Hepatocyte (in vitro differentiated cells): ENCODE results near the gene INTS4. TPM values are rescaled to one million over a fixed set of nuclear protein-coding genes. Genes with fewer than 3 reads are reported as not detected.

Experiments
- DNase-seq: peaks from one replicate; pipeline ENCODE4 v3.0.0-alpha.2; 2016; ENCODE audit warnings: low spot score
- H2AFZ ChIP-seq: fragments of 200-600 bp; sonication (generic); 2 replicates; pipeline ENCODE4 v1.6.0; 2016; ENCODE audit warnings: antibody characterized with exemption, mild to moderate bottlenecking
- H3K27ac ChIP-seq: fragments of 200-600 bp; sonication (generic); 2 replicates; pipeline ENCODE4 v1.5.1; 2016; ENCODE audit warnings: mild to moderate bottlenecking
- H3K27me3 ChIP-seq: fragments of 200-600 bp; sonication (generic); 2 replicates; pipeline ENCODE4 v1.6.1; 2016
- H3K36me3 ChIP-seq: fragments of 200-600 bp; sonication (generic); replicated peaks from 2 replicates; pipeline ENCODE4 v1.5.1; 2016; ENCODE audit warnings: low read depth; ENCODE audit not compliant: insufficient read depth
- H3K4me1 ChIP-seq: fragments of 200-600 bp; sonication (generic); 2 replicates; pipeline ENCODE4 v1.5.1; 2016; ENCODE audit warnings: mild to moderate bottlenecking, moderate library complexity; ENCODE audit not compliant: insufficient read depth
- H3K4me2 ChIP-seq: fragments of 200-600 bp; sonication (generic); 2 replicates; pipeline ENCODE4 v1.6.0; 2016
- H3K4me3 ChIP-seq: fragments of 200-600 bp; sonication (generic); 2 replicates; pipeline ENCODE4 v1.5.1; 2016; ENCODE audit warnings: mild to moderate bottlenecking
- H3K79me2 ChIP-seq: fragments of 200-600 bp; sonication (generic); 2 replicates; pipeline ENCODE4 v1.6.0; 2017; ENCODE audit warnings: mild to moderate bottlenecking
- H3K9me2 ChIP-seq: fragments of 200-600 bp; sonication (generic); replicated peaks from 2 replicates; pipeline ENCODE4 v1.6.0; 2017; ENCODE audit warnings: mild to moderate bottlenecking; ENCODE audit not compliant: insufficient read depth
- H3K9me3 ChIP-seq: fragments of 200-600 bp; sonication (generic); 2 replicates; pipeline ENCODE4 v1.5.1; 2016; ENCODE audit warnings: low read depth, mild to moderate bottlenecking
- H4K20me1 ChIP-seq: fragments of 200-600 bp; sonication (generic); 2 replicates; pipeline ENCODE4 v1.6.0; 2016; ENCODE audit warnings: mild to moderate bottlenecking; ENCODE audit not compliant: insufficient read depth, poor library complexity, severe bottlenecking
- CTCF ChIP-seq: fragments of 200-600 bp; sonication (generic); IDR thresholded peaks from 2 replicates; pipeline ENCODE4 v1.5.1; 2016; ENCODE audit warnings: antibody characterized with exemption, mild to moderate bottlenecking; ENCODE audit not compliant: poor library complexity
- EZH2 ChIP-seq: fragments of 200-600 bp; sonication (generic); IDR thresholded peaks from 2 replicates; pipeline ENCODE4 v1.6.1; 2016; ENCODE audit warnings: antibody characterized with exemption, mild to moderate bottlenecking, borderline replicate concordance
- EZH2phosphoT487 ChIP-seq: fragments of 200-600 bp; sonication (generic); IDR thresholded peaks from one replicate; pipeline ENCODE4 v1.6.1; 2018; ENCODE audit warnings: antibody characterized with exemption, mild to moderate bottlenecking, low read depth, moderate library complexity; ENCODE audit not compliant: unreplicated experiment, severe bottlenecking
- WGBS: methylation state at CpG from one replicate; pipeline ENCODE4 v1.1.6; 2016; ENCODE audit warnings: low lambda C conversion rate; ENCODE audit errors: missing lambda C conversion rate; 5-methylcytosine and 5-hydroxymethylcytosine counted together
- polyA plus RNA-seq: library from polyadenylated mRNA; unstranded; fragments of >200 nt; fragmentation: Nextera tagmentation; extraction: Ambion mirVana; gene quantifications from 2 replicates; pipeline ENCODE4 v1.2.1, GENCODE V29; 2016
- total RNA-seq: library from RNA; depleted of rRNA; stranded (reverse); fragments of >200 nt; gene quantifications from 2 replicates; pipeline ENCODE4 v1.2.3, GENCODE V29; 2014

The INTS4 gene
- total and polyA plus RNA-seq, 2 experiments from 2014 or later, result 24.0 to 28.0 TPM

GRCh38 chr11:77884829-77885190 is 109.7 kb downstream of the INTS4 start:
- Histone ChIP-seq H3K4me1 (no peaks in the 10 kb centered on the region), H3K9me2 (no peaks in the 10 kb centered on the region), H3K4me2 (no peak overlapping the region), H3K36me3 (no peaks in the 10 kb centered on the region), H3K79me2 (no peaks in the 10 kb centered on the region), H3K27me3 (no peaks in the 10 kb centered on the region), H4K20me1 (no peaks in the 10 kb centered on the region), H3K4me3 (no peak overlapping the region), H2AFZ (no peak overlapping the region), H3K27ac (no peak overlapping the region), H3K9me3 (no peaks in the 10 kb centered on the region)
- TF ChIP-seq EZH2 (no peak), CTCF (no peak), EZH2phosphoT487 (no peak)
- no peak for DNase-seq
- WGBS, result 98% methylated on average over 6 of the region's 6 CpGs

- peak; percentile 9 for DNase-seq
- TF ChIP-seq EZH2phosphoT487, result no peak
- TF ChIP-seq EZH2, result no peak
- TF ChIP-seq CTCF, result no peak
Observed at GRCh38 chr11:77884186-77884828, 110.2 kb downstream of the INTS4 start.

GRCh38 chr11:77883775-77884174 is 110.7 kb downstream of the INTS4 start:
- no peak for DNase-seq
- no peak overlapping the region for H3K4me3 ChIP-seq
- H3K4me2 ChIP-seq, result no peak overlapping the region
- no peaks in the 10 kb centered on the region for H3K4me1 ChIP-seq
- no peaks in the 10 kb centered on the region for H3K79me2 ChIP-seq
- H3K36me3 ChIP-seq, result no peaks in the 10 kb centered on the region
- no peak overlapping the region for H2AFZ ChIP-seq
- no peak overlapping the region for H3K27ac ChIP-seq
- H3K9me2 ChIP-seq, result no peaks in the 10 kb centered on the region
- H3K9me3 ChIP-seq, result no peaks in the 10 kb centered on the region
- no peaks in the 10 kb centered on the region for H4K20me1 ChIP-seq
- TF ChIP-seq EZH2, result no peak
- TF ChIP-seq EZH2phosphoT487, result no peak
- no peak for TF ChIP-seq CTCF
- 84% methylated on average over 5 of the region's 5 CpGs for WGBS
- no peaks in the 10 kb centered on the region for H3K27me3 ChIP-seq

More at GRCh38 chr11:77884186-77884828, 110.2 kb downstream of the INTS4 start:
- H2AFZ ChIP-seq, result no peak overlapping the region
- no peak overlapping the region for H3K4me2 ChIP-seq
- no peaks in the 10 kb centered on the region for H3K79me2 ChIP-seq
- H4K20me1 ChIP-seq, result no peaks in the 10 kb centered on the region
- no peak overlapping the region for H3K4me3 ChIP-seq
- no peak overlapping the region for H3K27ac ChIP-seq
- 73% methylated on average over 6 of the region's 6 CpGs for WGBS
- no peaks in the 10 kb centered on the region for H3K9me3 ChIP-seq
- no peaks in the 10 kb centered on the region for H3K4me1 ChIP-seq
- no peaks in the 10 kb centered on the region for H3K9me2 ChIP-seq
- no peaks in the 10 kb centered on the region for H3K36me3 ChIP-seq
- H3K27me3 ChIP-seq, result no peaks in the 10 kb centered on the region
